Activated CD8-positive, alpha-beta memory T cell treated with anti-CD3 and anti-CD28 coated beads, Interleukin-2, amount 50 U/mL, for 4 hours (primary cell): ENCODE results near the gene INPP4A.
"Not testable (repeated sequence)": the region's sequence is repeated elsewhere in the genome, so short reads cannot be mapped to it uniquely, and the experiment has no call there.

Source experiments
- DNase-seq: peaks from one replicate; pipeline ENCODE4 v3.0.0-alpha.2; 2020

INPP4A gene

GRCh38 chr2:98444436-98445176 is at the start of gene INPP4A:
TSS of gene INPP4A (plus strand) at chr2:98444858. CDS start at chr2:98520049, 75,191 bp downstream.
- DNase-seq = peak; percentile 78

DNA sequence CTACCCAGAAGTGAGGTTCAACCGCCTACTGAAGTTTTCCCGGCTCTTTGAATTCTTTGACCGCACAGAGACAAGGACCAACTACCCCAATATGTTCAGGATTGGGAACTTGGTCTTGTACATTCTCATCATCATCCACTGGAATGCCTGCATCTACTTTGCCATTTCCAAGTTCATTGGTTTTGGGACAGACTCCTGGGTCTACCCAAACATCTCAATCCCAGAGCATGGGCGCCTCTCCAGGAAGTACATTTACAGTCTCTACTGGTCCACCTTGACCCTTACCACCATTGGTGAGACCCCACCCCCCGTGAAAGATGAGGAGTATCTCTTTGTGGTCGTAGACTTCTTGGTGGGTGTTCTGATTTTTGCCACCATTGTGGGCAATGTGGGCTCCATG is 48.7 kb upstream of the INPP4A start:
- DNase-seq = no peak

DNA sequence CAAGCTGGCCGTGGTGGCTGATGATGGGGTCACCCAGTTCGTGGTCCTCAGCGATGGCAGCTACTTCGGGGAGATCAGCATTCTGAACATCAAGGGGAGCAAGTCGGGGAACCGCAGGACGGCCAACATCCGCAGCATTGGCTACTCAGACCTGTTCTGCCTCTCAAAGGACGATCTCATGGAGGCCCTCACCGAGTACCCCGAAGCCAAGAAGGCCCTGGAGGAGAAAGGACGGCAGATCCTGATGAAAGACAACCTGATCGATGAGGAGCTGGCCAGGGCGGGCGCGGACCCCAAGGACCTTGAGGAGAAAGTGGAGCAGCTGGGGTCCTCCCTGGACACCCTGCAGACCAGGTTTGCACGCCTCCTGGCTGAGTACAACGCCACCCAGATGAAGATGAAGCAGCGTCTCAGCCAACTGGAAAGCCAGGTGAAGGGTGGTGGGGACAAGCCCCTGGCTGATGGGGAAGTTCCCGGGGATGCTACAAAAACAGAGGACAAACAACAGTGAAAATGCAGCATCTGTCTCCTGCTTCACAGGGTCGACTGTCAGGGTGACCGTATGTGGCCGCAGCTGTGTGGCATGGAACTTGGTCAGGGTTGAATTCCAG is 47.8 kb upstream of the INPP4A start:
- no peak for DNase-seq

DNA sequence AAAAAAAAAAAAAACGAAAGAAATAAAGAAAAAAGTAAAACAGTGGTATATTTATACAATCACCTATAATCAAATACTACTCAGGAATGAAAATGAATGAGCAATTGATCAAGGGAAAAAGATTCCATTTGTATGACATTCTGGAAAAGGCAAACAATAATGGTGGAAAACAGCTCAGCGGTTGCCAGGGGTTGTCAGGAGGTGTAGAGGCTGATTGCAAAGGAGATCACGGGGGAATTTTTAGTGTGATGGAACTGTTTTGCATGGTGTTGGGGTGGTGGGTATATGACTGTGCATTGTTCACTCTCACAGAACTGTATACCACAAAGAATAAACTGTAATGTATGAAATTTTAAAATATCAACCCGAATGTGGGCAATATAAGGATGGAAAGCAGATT is 45.5 kb upstream of the INPP4A start:
- DNase-seq = no peak

DNA sequence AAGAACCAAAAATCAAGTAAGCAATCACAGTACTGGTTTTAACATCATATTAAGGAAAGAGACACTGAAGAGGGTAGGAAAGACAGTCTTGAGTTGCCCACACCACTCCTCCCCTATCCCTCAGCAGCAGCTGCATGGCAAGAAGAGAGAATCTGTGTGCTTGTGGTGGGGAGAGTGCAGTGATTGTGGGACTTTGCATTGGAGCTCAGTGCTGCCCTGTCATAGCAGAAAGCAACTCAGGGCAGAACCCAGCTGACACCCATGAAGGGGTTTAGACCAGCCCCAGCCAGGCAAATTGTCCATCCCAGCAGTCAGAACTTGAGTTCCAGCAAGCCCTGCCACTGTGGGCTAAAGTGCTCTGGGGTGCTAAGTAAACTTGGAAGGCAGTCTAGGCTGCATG is 40.8 kb upstream of the INPP4A start:
- DNase-seq = no peak

DNA sequence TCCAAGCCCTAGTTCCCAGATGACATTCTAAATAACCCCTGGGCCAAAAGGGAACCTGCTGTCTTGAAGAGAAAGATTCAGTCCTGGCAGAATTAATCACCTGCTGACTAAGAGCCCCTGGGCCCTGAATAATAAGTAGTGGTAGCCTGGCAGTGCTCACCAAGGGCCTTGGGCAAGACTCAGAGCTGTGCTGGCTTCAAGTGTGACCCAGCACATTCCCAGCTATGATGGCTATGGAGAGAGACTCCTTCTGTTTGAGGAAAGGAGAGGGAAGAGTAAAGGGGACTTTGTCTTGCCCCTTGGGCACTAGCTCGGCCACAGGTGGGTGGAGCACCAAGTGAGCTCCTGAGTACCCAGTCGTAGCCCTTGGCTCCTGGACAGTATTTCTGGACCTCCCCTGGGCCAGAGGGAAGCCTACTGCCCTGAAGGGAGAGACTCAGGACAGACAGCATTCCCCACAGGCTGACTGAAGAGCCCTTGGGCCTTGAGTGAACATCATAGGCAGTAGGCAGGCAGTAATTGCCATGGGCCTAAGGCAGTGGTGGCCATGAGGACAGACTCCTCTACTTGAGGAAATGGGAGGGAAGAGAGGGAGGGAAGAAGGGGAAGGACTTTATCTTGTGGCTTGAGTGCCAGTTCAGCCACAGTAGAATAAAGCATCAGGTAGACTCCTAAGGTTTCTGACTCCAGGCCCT is 40.0 kb upstream of the INPP4A start:
- DNase-seq = no peak

DNA sequence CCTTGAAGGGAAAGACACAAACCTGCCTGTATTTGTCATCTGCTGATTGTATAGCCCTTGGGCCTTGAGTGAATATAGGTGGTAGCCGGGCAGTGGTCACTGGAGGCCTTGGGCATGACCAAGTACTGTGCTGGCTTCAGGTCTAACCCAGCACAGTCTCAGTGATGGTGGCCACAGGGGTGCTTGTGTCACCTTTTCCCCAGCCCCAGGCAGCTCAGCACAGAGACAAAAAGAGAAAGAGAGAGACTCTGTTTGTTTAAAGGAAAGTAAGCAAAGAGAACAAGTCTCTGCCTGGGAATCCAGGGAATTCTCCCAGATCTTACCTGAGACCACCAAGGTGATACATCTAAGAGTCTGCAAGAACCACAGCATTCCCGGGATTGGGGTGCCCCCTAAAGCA is 39.4 kb upstream of the INPP4A start:
- DNase-seq = no peak

GRCh38 chr2:98408155-98408554 is 36.5 kb upstream of the INPP4A start:
- no peak for DNase-seq

DNA sequence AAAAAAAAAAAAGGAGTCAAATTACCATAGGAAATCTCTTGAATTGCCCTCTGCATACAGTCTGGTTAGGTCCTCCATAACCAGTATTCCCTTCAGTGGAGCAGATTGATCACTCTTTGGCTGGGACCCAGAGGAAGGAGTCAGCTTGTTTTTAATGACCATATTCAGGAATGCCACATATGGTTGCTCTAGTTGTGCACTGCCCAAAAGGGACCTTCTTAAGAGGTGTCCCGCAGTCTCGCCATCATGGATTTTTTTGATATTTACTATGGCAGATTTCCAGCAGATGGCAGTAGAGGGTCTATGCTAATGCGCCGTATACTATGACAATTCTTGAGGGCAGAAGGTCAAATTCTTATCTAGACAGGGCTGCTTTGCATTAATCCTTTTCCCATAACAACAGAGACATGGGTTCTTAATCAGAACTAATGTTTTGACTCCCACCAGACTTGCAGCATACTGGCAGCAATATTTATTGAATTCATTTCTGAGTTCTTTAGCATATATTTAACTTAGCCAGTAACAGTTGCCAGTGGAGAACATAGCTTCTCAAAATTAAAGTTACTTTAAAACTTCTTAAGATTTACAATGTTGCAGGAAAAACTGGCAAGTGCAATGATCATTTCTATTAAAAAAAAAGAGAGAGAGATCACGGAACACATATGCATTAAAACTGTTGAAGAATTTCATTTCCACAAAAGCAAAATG is 31.8 kb upstream of the INPP4A start:
- peak; percentile 43 for DNase-seq

DNA sequence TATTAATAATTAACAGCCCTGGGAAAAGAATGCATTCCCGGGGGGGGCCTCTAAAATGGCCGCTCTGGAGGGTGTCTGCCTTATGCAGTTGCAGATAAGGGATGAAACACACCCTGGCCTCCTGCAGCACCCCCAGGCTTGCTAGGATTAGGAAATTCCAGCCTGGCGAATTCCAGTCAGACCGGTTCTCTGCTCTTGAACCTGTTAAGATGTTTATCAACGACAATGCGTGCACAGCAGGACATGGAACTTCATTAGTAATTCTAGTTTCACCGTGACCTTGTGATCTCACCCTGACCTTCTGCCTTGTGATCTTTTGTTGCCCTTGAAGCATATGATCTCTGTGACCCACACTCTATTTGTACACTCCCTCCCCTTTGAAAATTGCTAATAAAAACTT is 30.4 kb upstream of the INPP4A start:
- not testable (repeated sequence) for DNase-seq

- DNase-seq = not testable (repeated sequence)
Measured at GRCh38 chr2:98415719-98416248, 28.9 kb upstream of the INPP4A start.

DNA sequence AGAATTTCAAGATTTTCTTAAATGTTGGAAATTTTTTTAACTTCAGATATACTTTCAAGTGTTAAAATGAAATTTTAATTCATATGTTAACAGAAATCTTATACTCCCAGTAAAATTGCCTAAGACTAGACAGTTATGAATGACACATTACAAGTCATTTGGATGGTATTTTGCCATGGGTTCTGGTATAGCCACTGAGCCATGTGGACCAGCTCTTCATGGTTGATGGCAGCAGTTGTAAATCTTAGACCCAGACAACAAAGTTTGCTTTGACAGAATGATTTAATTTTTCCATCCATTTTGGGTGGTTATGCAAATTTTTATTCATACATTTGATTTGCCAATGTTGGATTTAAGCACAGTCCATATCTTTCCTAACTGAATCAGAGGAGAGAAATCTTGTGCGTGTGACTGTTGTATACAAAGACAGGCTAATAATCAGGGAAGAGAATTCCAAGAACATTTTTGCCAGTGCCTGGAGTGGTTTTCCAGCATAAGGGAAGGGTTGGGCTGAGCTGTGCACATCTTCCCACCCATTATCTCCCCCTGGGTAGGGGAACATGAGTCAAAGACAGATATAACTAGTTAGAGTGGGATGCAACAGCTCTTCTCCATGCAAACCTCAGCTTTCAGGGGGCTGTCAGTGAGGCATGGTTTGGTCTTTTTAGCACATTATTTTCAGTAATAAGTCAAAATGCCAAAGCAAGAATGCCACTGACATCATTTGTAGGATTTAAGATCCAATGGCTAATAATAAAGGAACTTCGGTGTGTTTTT is 28.1 kb upstream of the INPP4A start:
- no peak for DNase-seq

- DNase-seq = no peak
Measured at GRCh38 chr2:98419544-98419943, 25.1 kb upstream of the INPP4A start.

DNA sequence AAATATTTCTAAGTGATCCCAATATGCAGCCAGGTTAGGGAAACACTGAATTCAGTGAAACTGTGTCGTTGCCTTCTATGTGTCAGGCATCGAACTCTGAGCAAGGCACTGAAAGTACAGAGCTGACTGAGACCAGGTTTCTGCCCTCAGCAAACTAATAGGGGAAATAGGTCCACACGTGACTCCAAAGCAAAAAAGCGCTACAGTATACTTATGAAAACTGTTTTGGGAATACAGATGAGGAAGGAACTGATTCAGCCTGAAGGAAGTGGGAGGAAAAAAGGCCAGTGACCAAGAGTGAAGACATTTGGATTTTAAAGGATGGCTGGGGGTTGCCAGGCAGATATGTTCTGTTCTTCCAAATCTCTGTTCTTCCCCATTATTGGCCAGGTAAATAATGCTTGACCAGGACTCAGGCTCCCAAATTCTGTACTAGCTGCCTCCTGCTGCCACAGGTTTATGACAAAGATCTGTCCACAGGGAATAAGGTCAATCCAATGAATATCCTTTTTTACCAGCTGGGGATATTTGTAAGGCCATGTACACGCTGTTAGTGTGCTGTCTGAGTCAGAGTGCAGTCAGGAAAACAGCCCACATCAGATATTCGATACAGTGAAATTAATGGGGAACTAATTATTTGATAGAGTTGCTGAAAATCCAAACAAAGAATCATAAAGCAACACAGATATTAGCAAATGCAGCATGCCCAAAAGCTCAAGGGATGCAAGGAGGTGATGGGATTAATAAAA is 24.5 kb upstream of the INPP4A start:
- no peak for DNase-seq

DNA sequence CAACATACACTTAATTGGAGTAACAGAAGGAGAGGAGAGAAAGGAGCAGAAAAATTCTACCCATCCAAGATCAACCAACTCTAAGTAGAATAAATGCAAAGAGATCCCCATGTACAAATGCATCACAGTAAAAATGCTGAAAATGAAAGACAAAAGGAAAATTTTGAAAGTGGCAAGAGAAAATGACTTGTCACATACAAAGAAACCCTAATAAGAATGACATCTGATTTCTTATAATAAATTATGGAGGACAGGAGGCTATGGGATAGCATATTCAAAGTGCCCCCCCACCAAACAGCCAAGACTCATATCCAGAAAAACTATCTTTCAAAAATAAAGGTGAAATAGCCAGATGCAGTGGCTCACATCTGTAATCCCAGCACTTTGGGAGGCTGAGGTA is 22.2 kb upstream of the INPP4A start:
- DNase-seq = no peak

DNA sequence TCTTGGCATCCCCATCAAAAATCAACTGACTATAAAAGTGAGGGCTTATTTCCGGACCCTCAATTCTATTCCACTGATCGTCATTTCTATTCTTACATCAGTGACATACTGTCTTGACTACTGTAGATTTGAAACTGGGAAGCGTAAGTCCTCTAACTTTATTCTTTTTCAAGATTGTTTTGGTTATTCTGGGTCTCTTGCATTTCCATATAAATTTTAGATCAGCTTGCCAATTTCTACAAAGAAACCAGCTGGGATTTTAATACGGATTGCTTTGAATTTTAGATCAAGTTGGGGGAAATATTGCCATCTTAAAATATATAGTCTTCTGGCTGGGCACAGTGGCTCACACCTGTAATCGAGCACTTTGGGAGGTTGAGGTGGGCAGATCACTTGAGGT is 17.9 kb upstream of the INPP4A start:
- no peak for DNase-seq

- no peak for DNase-seq
Measured at GRCh38 chr2:98432145-98432544, 12.5 kb upstream of the INPP4A start.

DNA sequence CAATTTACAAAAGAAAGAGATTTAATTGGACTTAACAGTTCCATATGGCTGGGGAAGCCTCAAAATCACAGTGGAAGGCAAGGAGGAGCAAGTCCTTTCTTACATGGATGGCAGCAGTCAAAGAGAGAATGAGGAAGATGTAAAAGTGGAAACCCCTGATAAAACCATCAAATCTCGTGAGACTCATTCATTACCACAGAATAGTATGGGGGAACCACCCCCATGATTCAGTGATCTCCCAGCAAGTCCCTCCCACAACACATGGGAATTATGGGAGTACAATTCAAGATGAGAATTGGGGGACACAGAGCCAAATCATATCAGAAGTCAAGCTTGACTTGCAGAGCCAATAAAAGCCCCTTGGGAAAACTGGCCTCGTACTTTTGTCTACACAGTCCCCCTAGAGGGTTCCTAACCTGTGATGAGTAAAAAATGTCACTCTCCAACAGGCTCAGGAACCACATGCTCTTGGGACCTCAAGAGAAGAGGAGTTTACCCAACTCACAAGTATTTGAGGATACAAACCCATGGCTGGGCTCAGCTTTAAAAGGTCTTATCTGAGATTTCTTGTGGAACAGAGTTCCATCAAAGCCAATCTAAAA is 11.2 kb upstream of the INPP4A start:
- DNase-seq = no peak

GRCh38 chr2:98434492-98434891 is 10.2 kb upstream of the INPP4A start:
- no peak for DNase-seq

- DNase-seq = not testable (repeated sequence)
Measured at GRCh38 chr2:98435670-98436069, 9.0 kb upstream of the INPP4A start.

DNA sequence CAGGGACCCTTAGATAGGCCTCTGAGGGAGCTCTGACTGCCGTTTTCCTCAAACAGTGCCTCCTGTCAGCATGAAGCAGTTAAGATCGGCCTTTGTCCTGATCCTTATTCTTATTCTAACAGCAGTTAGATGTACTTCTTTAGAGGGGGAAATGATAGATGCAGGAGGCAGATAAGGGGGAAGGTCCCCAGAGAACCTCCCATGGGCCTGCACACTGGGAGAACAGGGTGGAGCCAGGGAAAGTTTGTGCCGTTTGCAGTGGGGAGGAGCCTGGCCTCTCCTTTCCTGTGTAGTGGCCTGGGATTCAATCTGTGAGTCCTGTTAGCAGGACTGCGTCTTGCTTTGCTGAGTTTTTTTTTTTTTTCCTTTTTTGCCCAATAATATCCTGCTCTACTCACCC is 7.9 kb upstream of the INPP4A start:
- no peak for DNase-seq
